Esophagus squamous epithelium (tissue), 5 donors: ENCODE measurements around the gene RAMACL. TPM values are rescaled to one million over a fixed set of nuclear protein-coding genes. Genes with fewer than 3 reads are reported as not detected.

ENCODE experiments used
- DNase-seq: peaks from one replicate; lab custom pipeline; 2025; lab: John Stamatoyannopoulos, UW
- H3K27ac ChIP-seq, 4 donors: fragments of 200-600 bp; sonication (generic); one replicate each; pipeline ENCODE4 v1.5.1; 2016 to 2019; ENCODE audit warnings: mild to moderate bottlenecking in 1 of 4
- H3K27me3 ChIP-seq, 4 donors: fragments of 200-600 bp; sonication (generic); 1 replicate in 3 of 4; 2 replicates in 1 of 4; pipeline versions ENCODE4 v1.5.1 to v1.6.0; 2017 to 2021; ENCODE audit warnings: antibody characterized with exemption in 1 of 4
- H3K36me3 ChIP-seq, 3 donors: fragments of 200-600 bp; sonication (generic); one replicate each; pipeline ENCODE4 v1.5.1; 2016 to 2019
- H3K4me1 ChIP-seq, 3 donors: fragments of 200-600 bp; sonication (generic); one replicate each; pipeline ENCODE4 v1.5.1; 2017 to 2019
- H3K4me3 ChIP-seq, 4 donors: fragments of 200-600 bp; sonication (generic); 1 replicate in 3 of 4; 2 replicates in 1 of 4; pipeline ENCODE4 v1.5.1; 2016 to 2019; ENCODE audit warnings: mild to moderate bottlenecking in 2 of 4, moderate library complexity in 1 of 4
- H3K9me3 ChIP-seq, 3 donors: fragments of 200-600 bp; sonication (generic); one replicate each; pipeline ENCODE4 v1.5.1; 2016 to 2019
- CTCF ChIP-seq, 6 experiments: fragments of 450-650 bp in 4 of 6; fragments of 200-600 bp in 2 of 6; sonication (generic) in 2 of 6; IDR thresholded peaks; one replicate each; pipeline ENCODE4 v1.5.1; 2016 to 2019; ENCODE audit warnings: antibody characterized with exemption in 6 of 6, mild to moderate bottlenecking in 4 of 6, moderate library complexity in 4 of 6
- POLR2A ChIP-seq, 4 donors: fragments of 450-650 bp; IDR thresholded peaks; one replicate each; pipeline ENCODE4 v1.6.1; 2017; ENCODE audit warnings: antibody characterized with exemption in 4 of 4, mild to moderate bottlenecking in 4 of 4, moderate library complexity in 3 of 4
- WGBS, 2 donors: methylation state at CpG; one replicate each; pipeline ENCODE4 v1.1.5; 2018; 5-methylcytosine and 5-hydroxymethylcytosine counted together
- intact Hi-C: fragments of 100-400 bp; cut with DNase I; formaldehyde crosslinking; loops from one replicate; pipeline ENCODE4 v1.15.0; 2022
- total RNA-seq, 4 donors: library from RNA; depleted of rRNA; stranded (reverse); fragments of >200 nt; gene quantifications; one replicate each; pipeline ENCODE4 v1.1.0, GENCODE V29; 2016
- donor health status: DM: yes; HTN: yes; CAD: no.

Gene RAMACL
- total RNA-seq, 4 donors from 2014 or later, result 0.99 to 2.7 (median 1.3) TPM

GRCh38 chr6:166566026-166567011, 20.2 kb downstream of the RAMACL start:
- intact Hi-C loops, result no loop called here
- no peaks in the 10 kb centered on the region for H3K27me3 ChIP-seq
- H3K27ac ChIP-seq, result no peak overlapping the region
- 85 to 90% methylated on average over 6 to 8 of the region's 12 CpGs for WGBS, 2 donors
- H3K36me3 ChIP-seq, result peaks cover 0 to 6% (median 0%) of the 10 kb centered on the region in 3 donors
- H3K4me1 ChIP-seq, result peaks cover 4 to 36% (median 14%) of the 10 kb centered on the region in 3 donors
- H3K9me3 ChIP-seq, result no peaks in the 10 kb centered on the region
- H3K4me3 ChIP-seq, result no peak overlapping the region
- no peak for DNase-seq
- TF ChIP-seq POLR2A (IDR thresholded peaks at IDR 0.05) (no peak), CTCF (IDR thresholded peaks at IDR 0.05) (no peak)

DNA sequence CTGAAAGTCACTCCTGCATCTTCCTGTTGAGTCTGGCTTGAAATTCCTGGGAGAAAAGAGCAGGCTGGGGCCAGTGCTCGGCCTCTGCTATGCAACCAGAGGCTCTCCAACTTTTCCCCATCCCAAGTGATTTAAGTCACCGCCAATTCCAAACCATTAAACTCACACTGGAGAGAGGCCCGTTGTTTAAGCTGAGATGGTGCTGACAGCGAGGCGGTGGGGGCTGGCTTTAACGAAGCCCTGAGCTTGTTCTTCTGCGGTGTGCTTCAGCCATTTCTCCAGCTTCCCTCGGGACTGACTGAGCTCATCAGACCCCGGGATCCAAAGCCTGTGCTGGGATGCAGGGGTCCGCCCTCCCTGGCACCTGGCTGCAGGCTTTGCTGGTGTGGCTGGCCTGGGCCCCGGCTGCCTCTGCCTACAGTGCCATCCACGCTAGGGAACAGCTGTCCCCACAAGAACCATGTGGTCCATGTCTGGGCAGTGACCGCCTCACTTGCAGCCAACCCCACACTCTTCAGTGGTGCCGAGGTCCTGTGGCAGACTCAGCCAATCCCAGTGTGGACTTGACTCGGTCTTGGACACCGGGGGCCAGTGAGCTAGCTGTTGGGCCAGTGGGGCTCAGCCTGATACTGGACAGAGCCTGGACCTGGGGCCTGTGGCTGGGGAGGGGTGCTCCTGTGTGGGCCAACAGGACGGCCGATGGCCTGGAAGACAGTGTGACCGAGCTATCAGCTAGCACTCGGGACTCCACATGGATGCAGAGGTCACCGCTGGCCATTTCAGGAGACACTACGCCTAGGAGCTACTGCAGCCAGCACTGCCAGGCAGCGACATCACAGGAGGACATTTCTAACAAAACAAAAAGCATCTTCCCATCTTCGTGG, 21.2 kb downstream of the RAMACL start:
- Histone ChIP-seq H3K36me3 (peaks cover 0 to 6% (median 0%) of the 10 kb centered on the region in 3 donors), H3K27ac (no peak overlapping the region), H3K27me3 (no peaks in the 10 kb centered on the region), H3K4me1 (peaks cover 4 to 38% (median 14%) of the 10 kb centered on the region in 3 donors), H3K9me3 (no peaks in the 10 kb centered on the region), H3K4me3 (no peak overlapping the region)
- WGBS, 2 donors, result 78 to 88% methylated on average over 17 to 18 of the region's 24 CpGs
- intact Hi-C loops, result no loop called here
- DNase-seq, result no peak
- TF ChIP-seq CTCF (IDR thresholded peaks at IDR 0.05), result no peak
- no peak for TF ChIP-seq POLR2A (IDR thresholded peaks at IDR 0.05)

- no peak for DNase-seq
- intact Hi-C loops, result no loop called here
- Histone ChIP-seq H3K9me3 (no peaks in the 10 kb centered on the region), H3K4me3 (no peak overlapping the region), H3K27ac (no peak overlapping the region), H3K4me1 (peaks cover 4 to 45% (median 14%) of the 10 kb centered on the region in 3 donors), H3K27me3 (no peaks in the 10 kb centered on the region), H3K36me3 (peaks cover 0 to 6% (median 0%) of the 10 kb centered on the region in 3 donors)
- TF ChIP-seq POLR2A (IDR thresholded peaks at IDR 0.05) (no peak), CTCF (IDR thresholded peaks at IDR 0.05) (no peak)
- WGBS, 2 donors, result 86 to 88% methylated on average over 9 of the region's 9 CpGs
These were observed 22.7 kb downstream of the RAMACL start for GRCh38 chr6:166563805-166564204.

GRCh38 chr6:166563200-166563599, 23.3 kb downstream of the RAMACL start:
- TF ChIP-seq CTCF (IDR thresholded peaks at IDR 0.05) (no peak), POLR2A (IDR thresholded peaks at IDR 0.05) (no peak)
- peaks cover 0 to 6% (median 0%) of the 10 kb centered on the region in 3 donors for H3K36me3 ChIP-seq
- WGBS, 2 donors, result 51 to 77% methylated on average over 9 to 11 of the region's 16 CpGs
- no peaks in the 10 kb centered on the region for H3K27me3 ChIP-seq
- no peaks in the 10 kb centered on the region for H3K9me3 ChIP-seq
- peaks cover 4 to 51% (median 16%) of the 10 kb centered on the region in 3 donors for H3K4me1 ChIP-seq
- peak overlapping the region in 2 of 4 donors; percentile 0 to 9 for H3K27ac ChIP-seq
- DNase-seq, result no peak
- intact Hi-C loops, result no loop called here
- no peak overlapping the region for H3K4me3 ChIP-seq
